Lower lobe of right lung (tissue), 2 donors: ENCODE measurements around the gene PIP5K1B. TPM values are rescaled to one million over a fixed set of nuclear protein-coding genes. Genes with fewer than 3 reads are reported as not detected.

Experiments
- ATAC-seq, 2 donors: fragments of 200-7000 bp; cut with Tn5 transposase; one replicate each; pipeline ENCODE4 v1.9.1; 2020 to 2022; ENCODE audit warnings: mild to moderate bottlenecking in 2 of 2, moderate library complexity in 2 of 2
- DNase-seq: peaks from one replicate; pipeline ENCODE4 v3.0.0-alpha.2; 2020
- H3K27ac ChIP-seq: fragments of 200-600 bp; one replicate; pipeline ENCODE4 v1.8.0; 2022
- H3K27me3 ChIP-seq: fragments of 200-600 bp; one replicate; pipeline ENCODE4 v1.8.0; 2022; ENCODE audit warnings: low read depth
- H3K36me3 ChIP-seq: fragments of 200-600 bp; one replicate; pipeline ENCODE4 v1.8.0; 2022; ENCODE audit warnings: mild to moderate bottlenecking
- H3K4me1 ChIP-seq: fragments of 200-600 bp; one replicate; pipeline ENCODE4 v1.8.0; 2022
- H3K4me3 ChIP-seq: fragments of 200-600 bp; one replicate; pipeline ENCODE4 v1.8.0; 2022; ENCODE audit warnings: mild to moderate bottlenecking
- H3K9me3 ChIP-seq: fragments of 200-600 bp; one replicate; pipeline ENCODE4 v1.8.0; 2022
- intact Hi-C: fragments of 100-400 bp; cut with DNase I; formaldehyde crosslinking; loops from one replicate; pipeline ENCODE4 v1.11.0; 2022
- total RNA-seq: library from RNA; stranded (reverse); fragmentation: NEBNext Ultra II Directional; extraction: Animal tissue kit (Norgen Biotek cat#: 25700); gene quantifications from one replicate; pipeline ENCODE4 v1.2.1, GENCODE V29; 2021
- TF ChIP-seq, protein P1 (sequence below): fragments of 200-600 bp; IDR thresholded peaks from one replicate; pipeline ENCODE4 v1.8.0; 2022; ENCODE audit warnings: antibody characterized with exemption, mild to moderate bottlenecking
- donor health status: DM: no; HTN: yes; CAD: no; lungs with severe emphysema.

PIP5K1B gene
- total RNA-seq, 1 donor from 2014 or later: 35.9 TPM

GRCh38 chr9:68714416-68715180, 9.6 kb downstream of the PIP5K1B start:
- DNase-seq (no peak), ATAC-seq (peak; percentile 89 to 93)
- Histone ChIP-seq H3K9me3 (no peaks in the 10 kb centered on the region), H3K4me1 (peaks cover 26% of the 10 kb centered on the region), H3K27ac (peak overlapping the region; percentile 54), H3K36me3 (no peaks in the 10 kb centered on the region), H3K27me3 (no peaks in the 10 kb centered on the region), H3K4me3 (no peak overlapping the region)
- intact Hi-C loops: no loop called here
- TF ChIP-seq, protein P1, sequence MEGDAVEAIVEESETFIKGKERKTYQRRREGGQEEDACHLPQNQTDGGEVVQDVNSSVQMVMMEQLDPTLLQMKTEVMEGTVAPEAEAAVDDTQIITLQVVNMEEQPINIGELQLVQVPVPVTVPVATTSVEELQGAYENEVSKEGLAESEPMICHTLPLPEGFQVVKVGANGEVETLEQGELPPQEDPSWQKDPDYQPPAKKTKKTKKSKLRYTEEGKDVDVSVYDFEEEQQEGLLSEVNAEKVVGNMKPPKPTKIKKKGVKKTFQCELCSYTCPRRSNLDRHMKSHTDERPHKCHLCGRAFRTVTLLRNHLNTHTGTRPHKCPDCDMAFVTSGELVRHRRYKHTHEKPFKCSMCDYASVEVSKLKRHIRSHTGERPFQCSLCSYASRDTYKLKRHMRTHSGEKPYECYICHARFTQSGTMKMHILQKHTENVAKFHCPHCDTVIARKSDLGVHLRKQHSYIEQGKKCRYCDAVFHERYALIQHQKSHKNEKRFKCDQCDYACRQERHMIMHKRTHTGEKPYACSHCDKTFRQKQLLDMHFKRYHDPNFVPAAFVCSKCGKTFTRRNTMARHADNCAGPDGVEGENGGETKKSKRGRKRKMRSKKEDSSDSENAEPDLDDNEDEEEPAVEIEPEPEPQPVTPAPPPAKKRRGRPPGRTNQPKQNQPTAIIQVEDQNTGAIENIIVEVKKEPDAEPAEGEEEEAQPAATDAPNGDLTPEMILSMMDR: no peak

DNA sequence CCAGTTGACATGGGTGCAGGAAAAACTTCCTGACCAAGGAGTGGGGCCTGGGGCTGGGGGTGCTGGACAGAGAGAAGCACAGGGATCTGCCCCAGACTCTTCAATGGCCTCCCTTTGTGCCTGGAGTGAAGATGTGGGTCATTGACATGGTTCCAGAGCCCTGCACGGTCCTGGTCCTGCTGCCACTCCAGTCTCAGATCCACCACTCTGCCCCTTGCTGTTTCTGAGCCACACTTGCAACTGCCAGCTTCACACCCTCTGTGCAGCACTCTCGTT, 10.1 kb downstream of the PIP5K1B start:
- peaks cover 22% of the 10 kb centered on the region for H3K4me1 ChIP-seq
- no peaks in the 10 kb centered on the region for H3K27me3 ChIP-seq
- no peaks in the 10 kb centered on the region for H3K36me3 ChIP-seq
- intact Hi-C loops: no loop called here
- DNase-seq (no peak), ATAC-seq (peak in 1 of 2 donors; percentile 9)
- H3K4me3 ChIP-seq: no peak overlapping the region
- peak overlapping the region; percentile 54 for H3K27ac ChIP-seq
- TF ChIP-seq, protein P1: no peak
- no peaks in the 10 kb centered on the region for H3K9me3 ChIP-seq

GRCh38 chr9:68717552-68718443, 12.8 kb downstream of the PIP5K1B start:
- H3K4me1 ChIP-seq: peaks cover 12% of the 10 kb centered on the region
- H3K9me3 ChIP-seq: no peaks in the 10 kb centered on the region
- H3K4me3 ChIP-seq: no peak overlapping the region
- H3K27me3 ChIP-seq: no peaks in the 10 kb centered on the region
- no peak for DNase-seq
- TF ChIP-seq, protein P1: no peak
- H3K36me3 ChIP-seq: no peaks in the 10 kb centered on the region
- intact Hi-C loops: no loop called here
- H3K27ac ChIP-seq: no peak overlapping the region
- ATAC-seq: no peak

- Histone ChIP-seq H3K9me3 (no peaks in the 10 kb centered on the region), H3K27me3 (no peaks in the 10 kb centered on the region), H3K4me3 (no peak overlapping the region), H3K27ac (no peak overlapping the region), H3K4me1 (peaks cover 5% of the 10 kb centered on the region), H3K36me3 (no peaks in the 10 kb centered on the region)
- intact Hi-C loops: no loop called here
- no peak for ATAC-seq
- TF ChIP-seq, protein P1: no peak
- DNase-seq: no peak
These were observed 14.8 kb downstream of the PIP5K1B start for GRCh38 chr9:68719847-68720246.

GRCh38 chr9:68720656-68721313, 15.7 kb downstream of the PIP5K1B start:
- TF ChIP-seq, protein P1: no peak
- H3K4me1 ChIP-seq: peaks cover 5% of the 10 kb centered on the region
- H3K36me3 ChIP-seq: no peaks in the 10 kb centered on the region
- no peak for ATAC-seq
- no peak overlapping the region for H3K4me3 ChIP-seq
- H3K27ac ChIP-seq: no peak overlapping the region
- intact Hi-C loops: no loop called here
- H3K27me3 ChIP-seq: no peaks in the 10 kb centered on the region
- DNase-seq: no peak
- H3K9me3 ChIP-seq: no peaks in the 10 kb centered on the region
